Suprapubic skin (tissue), 4 donors: ENCODE measurements around the gene ARID5B. TPM values are rescaled to one million over a fixed set of nuclear protein-coding genes. Genes with fewer than 3 reads are reported as not detected.

Experiments used
- DNase-seq, 2 donors: peaks; one replicate each; pipeline ENCODE4 v3.0.0-alpha.2; 2019; ENCODE audit warnings: low spot score in 2 of 2
- H3K27ac ChIP-seq: fragments of 200-600 bp; sonication (generic); one replicate; pipeline ENCODE4 v1.5.1; 2019
- H3K27me3 ChIP-seq: fragments of 200-600 bp; sonication (generic); one replicate; pipeline ENCODE4 v1.5.1; 2019
- H3K36me3 ChIP-seq: fragments of 200-600 bp; sonication (generic); one replicate; pipeline ENCODE4 v1.5.1; 2019
- H3K4me1 ChIP-seq: fragments of 200-600 bp; sonication (generic); one replicate; pipeline ENCODE4 v1.5.1; 2019
- H3K4me3 ChIP-seq: fragments of 200-600 bp; sonication (generic); one replicate; pipeline ENCODE4 v1.5.1; 2019; ENCODE audit warnings: mild to moderate bottlenecking
- H3K9me3 ChIP-seq: fragments of 200-600 bp; sonication (generic); one replicate; pipeline ENCODE4 v1.5.1; 2019
- CTCF ChIP-seq, 2 donors: fragments of 200-600 bp in 1 of 2; fragments of 450-650 bp in 1 of 2; sonication (generic) in 1 of 2; IDR thresholded peaks; one replicate each; pipeline ENCODE4 v1.5.1; 2016 to 2019; ENCODE audit warnings: antibody characterized with exemption in 2 of 2, mild to moderate bottlenecking in 1 of 2, moderate library complexity in 1 of 2
- EP300 ChIP-seq: sonication (generic); formaldehyde crosslinking; IDR thresholded peaks from one replicate; pipeline ENCODE4 v1.6.1; 2017; ENCODE audit warnings: antibody characterized with exemption
- POLR2A ChIP-seq, 2 donors: fragments of 450-650 bp; IDR thresholded peaks; one replicate each; pipeline ENCODE4 v1.6.1; 2017; ENCODE audit warnings: antibody characterized with exemption in 2 of 2, mild to moderate bottlenecking in 2 of 2, moderate library complexity in 2 of 2
- POLR2AphosphoS5 ChIP-seq, 3 donors: sonication (generic); formaldehyde crosslinking; IDR thresholded peaks; one replicate each; pipeline ENCODE4 v1.6.1; 2017; ENCODE audit warnings: antibody characterized with exemption in 3 of 3
- WGBS: methylation state at CpG from one replicate; pipeline ENCODE4 v1.1.5; 2018; 5-methylcytosine and 5-hydroxymethylcytosine counted together
- total RNA-seq, 4 donors: library from RNA; depleted of rRNA; stranded (reverse); fragments of >200 nt; gene quantifications; one replicate each; pipeline ENCODE4 v1.1.0, GENCODE V29; 2016

Gene ARID5B
- total RNA-seq, 4 donors from 2014 or later, result 45.4 to 75.2 (median 71.9) TPM

- 92% methylated on average over 5 of the region's 5 CpGs for WGBS
- DNase-seq, result no peak
- Histone ChIP-seq H3K27ac (no peak overlapping the region), H3K27me3 (no peaks in the 10 kb centered on the region), H3K36me3 (no peaks in the 10 kb centered on the region), H3K4me3 (no peak overlapping the region), H3K4me1 (no peaks in the 10 kb centered on the region), H3K9me3 (no peaks in the 10 kb centered on the region)
- no peak for TF ChIP-seq CTCF (IDR thresholded peaks at IDR 0.05)
- no peak for TF ChIP-seq POLR2AphosphoS5 (IDR thresholded peaks at IDR 0.05)
- TF ChIP-seq EP300, result no peak
- TF ChIP-seq POLR2A (IDR thresholded peaks at IDR 0.05), result no peak
Measured at GRCh38 chr10:61890881-61891409, 10.6 kb upstream of the ARID5B start.

GRCh38 chr10:61891906-61892585, 9.5 kb upstream of the ARID5B start:
- H3K27ac ChIP-seq, result no peak overlapping the region
- 68% methylated on average over 5 of the region's 5 CpGs for WGBS
- no peak for DNase-seq
- H3K4me3 ChIP-seq, result no peak overlapping the region
- no peak for TF ChIP-seq EP300
- no peak for TF ChIP-seq CTCF (IDR thresholded peaks at IDR 0.05)
- no peak for TF ChIP-seq POLR2AphosphoS5 (IDR thresholded peaks at IDR 0.05)
- no peak for TF ChIP-seq POLR2A (IDR thresholded peaks at IDR 0.05)
- no peaks in the 10 kb centered on the region for H3K27me3 ChIP-seq
- peaks cover 4% of the 10 kb centered on the region for H3K4me1 ChIP-seq
- no peaks in the 10 kb centered on the region for H3K36me3 ChIP-seq
- H3K9me3 ChIP-seq, result no peaks in the 10 kb centered on the region

- Histone ChIP-seq H3K27ac (no peak overlapping the region), H3K27me3 (no peaks in the 10 kb centered on the region), H3K4me1 (peaks cover 13% of the 10 kb centered on the region), H3K4me3 (no peak overlapping the region), H3K9me3 (no peaks in the 10 kb centered on the region), H3K36me3 (no peaks in the 10 kb centered on the region)
- TF ChIP-seq POLR2A (IDR thresholded peaks at IDR 0.05) (no peak), POLR2AphosphoS5 (IDR thresholded peaks at IDR 0.05) (no peak), CTCF (IDR thresholded peaks at IDR 0.05) (no peak), EP300 (no peak)
- WGBS, result 87% methylated on average over 4 of the region's 4 CpGs
- no peak for DNase-seq
Measured at GRCh38 chr10:61892961-61893360, 8.5 kb upstream of the ARID5B start.

- Histone ChIP-seq H3K27ac (no peak overlapping the region), H3K4me1 (peaks cover 24% of the 10 kb centered on the region), H3K4me3 (no peak overlapping the region), H3K27me3 (no peaks in the 10 kb centered on the region), H3K36me3 (no peaks in the 10 kb centered on the region), H3K9me3 (no peaks in the 10 kb centered on the region)
- 84% methylated on average over 4 of the region's 4 CpGs for WGBS
- TF ChIP-seq EP300 (no peak), CTCF (IDR thresholded peaks at IDR 0.05) (no peak), POLR2A (IDR thresholded peaks at IDR 0.05) (no peak), POLR2AphosphoS5 (IDR thresholded peaks at IDR 0.05) (no peak)
- no peak for DNase-seq
Measured at GRCh38 chr10:61894133-61894532, 7.4 kb upstream of the ARID5B start.

GRCh38 chr10:61895898-61896600, 5.5 kb upstream of the ARID5B start:
- no peak overlapping the region for H3K4me3 ChIP-seq
- WGBS, result 74% methylated on average over 6 of the region's 6 CpGs
- no peaks in the 10 kb centered on the region for H3K27me3 ChIP-seq
- TF ChIP-seq EP300 (no peak), POLR2AphosphoS5 (IDR thresholded peaks at IDR 0.05) (no peak), CTCF (IDR thresholded peaks at IDR 0.05) (no peak), POLR2A (IDR thresholded peaks at IDR 0.05) (no peak)
- H3K4me1 ChIP-seq, result peaks cover 37% of the 10 kb centered on the region
- H3K27ac ChIP-seq, result no peak overlapping the region
- no peaks in the 10 kb centered on the region for H3K9me3 ChIP-seq
- no peak for DNase-seq
- no peaks in the 10 kb centered on the region for H3K36me3 ChIP-seq
